HT1080 (cell line): ENCODE measurements around the gene SRBD1. TPM values are rescaled to one million over a fixed set of nuclear protein-coding genes. Genes with fewer than 3 reads are reported as not detected.

ENCODE experiments used
- DNase-seq: peaks from one replicate; pipeline ENCODE4 v3.0.0-alpha.2; 2015; ENCODE audit warnings: low read depth
- total RNA-seq: library from RNA; depleted of rRNA; stranded (reverse); fragments of >200 nt; shearing (Covaris generic); gene quantifications from 2 replicates; pipeline ENCODE4 v1.2.3, GENCODE V29; 2014

SRBD1 gene
- total RNA-seq, 1 experiment from 2014 or later: 19.0 TPM

DNA sequence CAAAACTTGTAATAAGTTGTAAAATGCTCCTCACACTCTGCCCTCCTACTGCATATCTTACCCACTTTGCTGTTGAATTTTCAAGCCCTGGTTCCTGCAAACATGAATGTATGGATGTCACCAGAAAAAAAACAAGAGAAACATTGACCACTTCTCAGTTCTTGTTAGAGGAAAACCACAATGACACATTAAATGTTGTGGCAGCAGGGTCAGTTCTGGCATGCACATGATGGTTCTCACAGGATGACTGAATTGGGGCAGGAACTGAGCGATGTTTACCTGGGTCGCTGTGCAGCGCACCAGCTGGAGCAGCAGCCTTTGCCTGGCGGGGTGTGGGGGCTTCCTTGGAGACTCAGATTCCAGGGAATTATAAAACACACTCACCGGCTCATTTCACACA, 26.4 kb upstream of the SRBD1 start:
- DNase-seq: peak; percentile 91

DNA sequence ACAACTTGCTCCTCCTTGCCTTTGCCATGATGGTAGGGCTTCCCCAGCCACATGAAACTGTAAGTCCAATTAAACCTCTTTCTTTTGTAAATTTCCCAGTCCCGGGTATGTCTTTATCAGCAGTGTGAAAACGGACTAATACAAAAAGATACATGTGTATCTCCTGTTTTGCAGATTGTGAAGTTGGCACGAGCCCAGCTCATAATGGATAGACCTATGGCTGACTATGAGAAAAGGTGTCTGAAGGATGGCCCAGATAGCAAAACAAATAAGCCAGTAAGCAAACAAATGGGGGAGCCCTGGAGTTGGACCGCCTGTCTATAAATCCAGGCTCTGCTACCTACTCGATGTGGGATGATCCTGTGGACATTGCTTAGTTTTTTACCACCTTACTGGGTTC, 24.9 kb upstream of the SRBD1 start:
- DNase-seq: no peak

DNA sequence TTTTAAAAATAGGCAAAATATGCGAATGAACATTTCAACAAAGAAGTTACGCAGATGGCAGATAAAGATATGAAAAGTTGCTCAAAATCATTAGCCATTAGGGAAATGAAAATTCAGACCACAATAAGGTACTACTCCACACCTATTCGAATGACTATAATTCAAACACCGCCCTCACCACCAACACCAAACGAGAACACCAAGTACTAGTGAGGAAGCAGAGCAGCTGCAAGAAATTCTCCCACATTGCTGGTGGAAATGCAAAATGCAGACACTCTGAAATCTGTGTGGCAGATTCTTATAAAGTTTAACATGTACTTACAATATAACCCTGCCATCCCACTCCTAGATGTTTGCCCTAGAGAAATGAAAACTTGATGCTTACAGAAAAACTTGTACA, 23.2 kb upstream of the SRBD1 start:
- DNase-seq: no peak

DNA sequence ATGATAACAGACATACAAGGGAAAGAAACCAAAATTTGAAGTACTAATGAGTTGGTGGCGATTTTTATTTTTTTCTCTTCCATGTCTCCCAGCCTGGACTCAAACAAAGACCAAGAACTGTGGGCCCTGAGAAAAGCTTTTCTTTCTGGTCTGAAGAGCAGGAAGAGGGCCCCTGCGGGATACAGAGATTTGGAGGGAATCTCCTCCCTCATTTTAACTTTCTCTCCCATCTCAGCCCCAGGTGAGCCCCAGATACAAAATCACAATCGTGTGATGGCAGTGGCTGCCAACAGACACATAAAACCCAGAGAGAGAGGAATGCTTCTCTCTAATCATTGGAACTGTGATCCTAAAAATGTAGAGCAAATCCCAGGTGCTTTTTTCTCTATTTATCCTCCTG, 20.9 kb upstream of the SRBD1 start:
- no peak for DNase-seq

DNA sequence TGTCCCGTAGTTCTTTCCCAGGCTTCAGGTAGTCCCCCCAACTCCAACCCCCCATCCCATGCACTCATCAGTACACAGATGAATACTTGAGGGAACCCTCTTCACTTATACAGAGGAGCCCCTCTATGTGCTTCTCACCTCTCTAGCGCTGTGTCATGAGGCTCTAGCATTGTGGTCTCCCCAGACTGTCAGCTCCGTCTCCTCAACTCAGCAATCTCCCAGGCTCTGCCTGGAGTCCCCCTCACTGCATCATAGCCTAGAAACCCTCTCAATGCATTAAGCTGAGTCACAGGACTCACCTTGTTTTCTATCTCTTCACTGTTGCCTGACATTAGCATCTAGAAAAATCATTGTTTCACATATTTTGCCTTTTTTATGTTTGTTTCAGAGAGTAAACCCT, 20.3 kb upstream of the SRBD1 start:
- no peak for DNase-seq

DNA sequence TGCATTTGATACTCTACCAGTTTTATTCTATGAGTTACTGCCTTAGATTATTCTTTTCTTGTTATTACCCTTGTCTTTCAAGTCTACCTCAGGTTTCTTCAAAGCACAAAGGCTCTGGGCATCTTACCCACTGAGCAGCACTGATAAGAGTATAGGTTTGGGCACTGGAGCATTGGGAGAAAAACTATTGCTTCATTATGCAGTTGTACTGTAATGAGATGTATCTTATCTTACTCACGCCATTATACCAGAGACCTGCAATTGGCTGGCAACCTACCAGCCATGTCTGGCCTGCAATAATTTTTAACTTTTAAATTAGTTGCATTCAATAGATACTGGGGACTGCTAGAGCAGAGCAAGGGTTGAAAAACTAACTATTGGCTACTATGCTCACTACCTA, 18.9 kb upstream of the SRBD1 start:
- DNase-seq: no peak

DNA sequence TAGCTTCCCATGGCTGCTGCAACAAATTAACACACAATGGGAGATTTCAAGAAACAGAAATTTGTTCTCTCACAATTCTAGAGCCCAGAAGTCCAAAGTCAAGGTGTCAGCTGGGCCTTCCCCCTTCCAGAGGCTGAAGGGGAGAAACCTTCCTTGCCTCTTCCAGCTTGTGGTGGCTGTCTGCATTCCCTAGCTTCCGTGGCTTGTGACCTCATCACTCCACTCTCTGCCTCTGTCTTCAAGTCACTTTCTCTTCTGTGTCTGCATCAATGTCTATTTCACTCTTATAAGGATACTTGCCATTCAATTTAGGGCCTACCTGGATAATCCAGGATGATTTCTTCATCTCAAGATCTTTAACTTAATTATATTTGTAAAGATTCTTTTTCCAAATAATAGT, 16.8 kb upstream of the SRBD1 start:
- peak; percentile 47 for DNase-seq

DNA sequence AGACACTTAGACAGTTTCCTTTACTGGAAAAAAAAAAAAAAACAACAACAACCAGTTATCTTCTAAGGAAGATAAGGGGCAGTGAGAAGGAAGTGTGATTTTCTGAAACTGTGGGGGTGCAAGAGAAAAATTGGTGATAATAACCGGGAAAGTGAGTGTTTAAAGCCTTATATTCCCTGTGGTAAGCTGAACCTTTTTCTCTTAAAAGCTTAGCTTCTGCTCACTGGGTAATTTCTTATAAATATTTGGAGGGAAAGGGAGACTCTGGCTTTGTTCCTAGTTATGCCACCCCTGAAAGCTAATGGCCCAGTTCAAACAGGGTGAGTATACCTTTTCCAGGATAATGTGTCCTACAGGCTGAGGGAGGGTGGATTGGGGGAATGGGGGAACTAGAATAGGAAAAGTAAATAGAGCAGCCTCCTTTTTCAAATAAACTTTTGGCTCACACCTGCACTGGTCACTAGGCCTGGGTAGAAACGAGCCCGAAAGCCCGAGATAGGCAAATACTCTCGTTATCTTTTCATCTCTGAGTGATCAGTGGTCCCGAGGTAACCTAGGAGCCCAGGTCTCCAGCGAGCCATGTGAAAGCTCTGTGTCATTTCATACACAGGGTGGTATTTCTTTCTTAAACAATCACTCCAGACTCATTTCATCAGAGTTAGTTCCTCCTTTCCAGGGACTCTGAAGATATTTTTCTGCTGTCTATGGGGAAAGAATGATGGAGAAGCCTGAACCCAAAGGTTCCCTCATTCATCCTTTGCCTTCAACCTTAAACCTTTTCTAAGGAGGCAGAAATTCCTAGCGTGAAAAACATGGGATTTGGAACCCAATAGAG, 15.5 kb upstream of the SRBD1 start:
- DNase-seq: no peak

DNA sequence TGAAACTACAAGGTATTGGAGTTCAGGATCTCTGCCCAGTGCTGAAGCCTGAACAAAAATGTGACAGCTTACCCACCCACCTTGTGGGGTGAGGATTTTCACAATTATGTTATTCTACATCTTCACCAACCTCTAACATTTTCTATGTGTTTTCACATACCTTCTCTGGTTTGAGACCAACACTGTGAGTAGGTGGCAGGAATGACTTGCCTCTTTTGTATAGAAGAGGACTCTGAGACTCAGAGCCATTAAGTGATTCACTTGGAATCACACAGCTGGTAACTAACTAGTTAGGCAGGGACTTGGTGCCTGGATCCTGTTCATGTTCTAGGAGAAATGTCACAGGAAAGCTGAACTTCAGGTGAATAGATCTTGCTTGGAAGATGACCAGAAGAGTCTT, 14.8 kb upstream of the SRBD1 start:
- no peak for DNase-seq

DNA sequence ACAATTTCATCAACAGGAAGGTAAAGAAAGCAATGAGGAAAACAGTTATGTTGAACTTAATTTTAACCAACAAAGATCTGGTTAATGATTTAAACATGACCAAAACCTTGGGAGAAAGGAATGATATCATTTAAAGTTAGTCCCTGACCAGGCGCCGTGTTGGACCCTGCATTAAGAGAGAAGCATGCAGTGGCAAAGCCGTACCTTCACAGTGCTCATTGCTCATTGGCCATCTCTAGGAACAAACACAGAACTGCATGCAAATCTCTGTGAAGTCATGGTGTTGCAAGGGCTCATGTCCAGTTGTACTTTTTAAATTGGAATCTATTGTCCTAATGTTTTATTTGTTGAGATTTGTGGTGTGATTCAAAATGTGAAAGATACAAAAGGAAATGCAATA, 12.0 kb upstream of the SRBD1 start:
- no peak for DNase-seq

DNA sequence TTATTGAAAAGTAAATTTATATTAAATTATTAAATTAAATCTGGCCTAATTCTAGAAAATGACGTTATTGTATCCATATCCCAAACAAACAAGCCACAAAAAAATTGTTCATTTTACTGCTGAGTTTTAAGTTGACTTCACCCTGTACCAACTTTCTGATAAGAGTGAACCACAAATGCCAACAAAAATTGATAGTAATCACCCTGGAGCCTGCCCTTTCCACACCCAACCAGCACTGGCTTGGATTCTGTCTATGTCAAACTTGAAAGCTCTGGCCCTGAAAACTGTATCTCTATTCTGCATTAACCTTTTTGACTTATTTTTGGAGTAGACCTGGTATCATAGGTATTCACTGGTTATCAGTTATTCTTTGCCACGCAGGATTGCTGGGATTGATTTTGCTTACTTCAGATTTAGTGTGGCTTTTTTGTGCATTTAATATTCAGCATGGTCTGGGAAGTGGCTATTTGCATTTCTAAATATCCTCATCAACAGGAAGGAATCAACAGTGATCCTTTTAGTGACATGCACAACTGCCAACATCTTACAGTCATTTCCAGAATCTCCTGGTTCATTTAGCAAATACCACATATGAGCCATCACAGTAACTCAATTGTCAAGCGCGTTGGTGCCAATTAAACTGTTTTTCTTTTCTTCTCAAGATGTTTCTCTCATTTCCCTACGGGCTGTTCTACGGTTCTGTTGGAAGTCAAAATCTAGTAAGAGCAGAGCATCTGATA, 11.4 kb upstream of the SRBD1 start:
- no peak for DNase-seq

DNA sequence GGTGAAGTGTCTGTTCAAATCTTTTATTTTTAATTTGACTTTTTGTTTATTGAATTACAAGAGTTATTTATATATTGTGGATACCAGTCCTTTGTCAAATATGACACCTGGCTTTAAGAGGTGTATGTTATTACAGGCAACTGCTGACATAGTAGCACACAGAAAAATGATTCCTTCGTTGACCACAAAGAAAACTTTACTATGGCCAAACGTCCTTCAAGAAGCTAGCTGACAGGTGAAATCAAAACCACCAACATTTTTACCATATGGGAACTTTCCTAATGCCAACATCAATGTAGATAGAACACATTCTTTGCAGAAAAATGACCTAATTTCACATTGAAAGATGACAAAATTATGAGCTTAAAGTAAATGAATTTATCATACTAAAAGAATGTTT, 6.4 kb upstream of the SRBD1 start:
- no peak for DNase-seq

DNA sequence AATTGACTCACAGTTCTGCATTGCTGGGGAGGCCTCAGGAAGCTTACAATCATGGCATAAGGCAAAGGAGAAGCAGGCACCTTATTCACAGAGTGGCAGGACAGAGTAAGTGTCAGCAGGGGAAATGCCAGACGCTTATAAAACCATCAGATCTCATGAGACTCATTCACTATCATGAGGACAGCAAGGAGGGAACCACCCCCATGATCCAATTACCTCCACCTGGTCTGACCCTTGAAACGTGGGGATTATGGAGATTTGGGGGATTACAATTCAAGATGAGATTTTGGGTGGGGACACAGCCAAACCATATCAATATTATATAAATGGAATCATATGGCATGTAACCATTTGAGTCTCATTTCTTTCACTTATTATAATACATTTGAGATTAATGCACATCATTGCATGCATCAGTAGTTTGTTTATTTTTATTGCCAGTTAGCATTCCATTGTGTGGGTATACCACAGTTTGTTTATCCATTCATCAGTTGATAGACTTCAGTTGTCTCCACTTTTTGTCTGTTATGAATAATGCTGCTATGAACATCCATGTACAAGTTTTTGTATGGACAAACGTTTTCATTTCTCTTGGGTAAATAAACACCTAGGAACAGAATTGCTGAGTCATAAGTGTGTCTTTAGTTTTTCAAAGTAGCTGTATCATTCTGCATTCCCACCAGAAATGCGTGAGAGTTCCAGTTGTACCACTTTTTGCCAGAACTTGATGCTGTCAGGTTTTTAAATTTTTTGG, 5.8 kb upstream of the SRBD1 start:
- DNase-seq: peak; percentile 22

DNA sequence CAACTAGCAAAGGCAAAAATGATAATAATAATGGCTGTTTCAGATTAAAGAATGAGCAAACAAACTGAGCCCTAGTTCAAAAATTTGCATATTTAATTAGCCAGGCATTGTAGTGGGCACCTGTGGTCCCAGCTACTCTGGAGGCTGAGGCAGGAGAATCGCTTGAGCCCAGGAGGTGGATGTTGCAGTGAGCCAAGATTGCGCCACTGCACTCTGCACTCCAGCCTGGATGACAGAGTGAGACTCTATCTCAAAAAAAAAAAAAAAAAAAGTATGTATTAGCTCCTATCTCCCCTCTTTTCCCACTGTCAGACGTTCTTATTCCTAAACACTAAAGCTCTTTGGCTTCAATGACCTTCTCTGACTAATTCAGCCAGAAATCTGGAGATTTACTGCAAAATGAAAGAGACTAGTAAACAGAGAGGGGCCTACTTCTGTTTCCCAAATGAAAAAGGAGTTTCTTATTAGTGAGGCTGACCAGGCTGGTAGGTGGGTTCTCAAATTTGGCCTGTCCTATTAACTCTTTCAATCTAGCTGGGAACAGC, 3.9 kb upstream of the SRBD1 start:
- DNase-seq: no peak

DNA sequence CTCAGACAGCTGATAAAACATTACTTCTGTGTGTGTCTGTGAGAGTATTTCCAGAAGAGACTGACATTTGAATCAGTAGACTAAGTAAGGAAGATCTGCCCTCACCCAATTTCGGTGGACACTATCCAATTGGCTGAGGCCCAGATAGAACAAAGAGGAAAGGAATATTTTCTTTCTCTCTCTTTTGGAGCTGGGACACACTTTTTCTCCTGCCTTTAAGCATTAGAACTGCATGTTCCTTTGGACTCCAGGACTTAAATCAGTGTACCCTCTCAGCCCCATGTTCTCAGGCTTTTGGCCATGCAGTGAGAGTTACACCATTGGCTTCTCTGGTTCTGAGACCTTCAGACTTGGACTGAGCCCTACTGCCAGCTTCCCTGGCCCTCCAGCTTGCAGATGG, 3.3 kb upstream of the SRBD1 start:
- DNase-seq: no peak

DNA sequence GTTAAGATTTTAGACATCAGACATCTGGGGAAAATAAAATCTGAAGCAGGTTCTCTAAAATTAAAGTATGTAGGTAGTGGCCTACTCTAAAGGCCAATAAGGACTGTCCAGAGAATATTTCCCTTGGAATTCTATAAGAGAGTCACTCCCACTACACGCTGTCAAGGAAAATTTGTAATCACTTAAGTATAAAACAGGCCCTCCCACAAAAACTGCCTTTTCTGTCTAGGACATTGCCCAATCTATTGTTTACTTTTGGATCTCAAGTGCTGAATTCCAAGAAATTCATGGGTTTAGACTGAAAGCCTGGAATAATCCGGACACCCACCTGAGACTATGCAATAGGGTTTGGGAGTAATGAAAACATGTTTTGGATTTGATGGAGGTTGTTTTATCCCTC, 1.7 kb upstream of the SRBD1 start:
- no peak for DNase-seq

DNA sequence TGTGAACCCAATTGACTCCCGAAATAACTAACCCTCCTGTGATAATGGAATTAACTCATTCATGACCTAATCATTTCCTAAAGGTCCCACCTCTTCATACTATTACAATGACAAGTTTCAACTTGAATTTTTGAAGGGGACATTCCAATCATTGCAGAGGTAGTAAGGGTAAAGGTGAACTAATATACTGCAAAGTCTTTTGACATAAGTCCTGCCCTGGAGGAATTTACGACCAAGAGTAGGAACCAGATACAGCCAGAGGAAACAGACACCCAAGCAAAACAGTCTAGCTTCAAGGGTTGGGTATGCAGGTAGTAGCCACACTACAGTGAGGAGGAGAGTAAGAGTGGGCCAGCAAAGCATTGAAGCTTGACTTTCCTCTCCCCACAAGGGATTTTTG, 1.2 kb upstream of the SRBD1 start:
- DNase-seq: no peak

DNA sequence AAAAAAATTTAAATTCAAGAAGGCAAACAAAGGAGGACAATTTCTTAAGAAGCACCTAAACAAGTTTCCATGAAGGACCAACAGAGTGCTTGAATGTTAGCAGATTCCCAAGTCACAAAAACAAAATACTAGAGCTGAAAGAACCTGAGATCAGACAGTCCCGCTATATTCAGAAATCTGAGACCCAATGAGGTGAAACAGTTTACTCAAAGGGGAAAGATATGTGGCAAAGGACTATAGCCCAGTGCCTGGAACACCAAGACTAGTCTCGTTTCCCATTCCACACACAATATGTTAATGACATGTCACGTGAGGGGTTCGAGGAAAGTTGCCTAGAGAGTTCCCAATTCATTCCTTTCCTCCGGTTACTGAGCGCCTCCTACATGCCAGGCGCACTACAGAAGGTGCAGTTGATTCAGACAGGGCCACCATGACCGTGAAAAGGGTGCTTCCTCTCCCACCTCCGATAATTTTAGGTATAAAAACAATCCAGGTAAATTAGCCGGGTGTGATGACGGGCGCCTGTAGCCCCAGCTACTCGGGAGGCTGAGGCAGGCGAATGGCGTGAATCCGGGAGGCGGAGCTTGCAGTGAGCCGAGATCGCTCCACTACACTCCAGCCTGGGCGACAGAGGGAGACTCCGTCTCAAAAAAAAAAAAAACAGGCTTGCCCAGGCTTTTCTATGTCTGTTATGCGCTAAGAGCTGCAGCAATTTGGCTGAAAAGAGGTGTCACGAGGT, 617 bp downstream of the SRBD1 start:
- DNase-seq: peak; percentile 80

DNA sequence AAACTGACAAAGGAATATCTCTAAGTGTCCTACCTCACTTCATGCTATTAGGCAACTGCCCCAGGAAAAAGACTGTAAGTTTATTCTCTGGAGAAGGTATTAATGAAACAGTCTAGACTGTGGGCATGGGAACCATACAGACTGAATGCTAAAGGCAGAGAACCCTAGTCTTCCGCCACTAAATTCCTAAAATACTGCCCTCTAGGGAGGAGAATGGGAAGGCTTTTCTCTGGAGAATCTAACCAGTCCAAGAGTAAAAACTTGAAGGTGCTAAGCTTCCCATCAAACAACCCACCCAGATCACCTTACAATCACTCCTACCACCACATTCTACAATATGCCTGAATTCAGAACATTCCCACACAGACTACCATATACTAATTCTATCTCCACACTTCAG, 3.4 kb downstream of the SRBD1 start:
- peak; percentile 25 for DNase-seq

DNA sequence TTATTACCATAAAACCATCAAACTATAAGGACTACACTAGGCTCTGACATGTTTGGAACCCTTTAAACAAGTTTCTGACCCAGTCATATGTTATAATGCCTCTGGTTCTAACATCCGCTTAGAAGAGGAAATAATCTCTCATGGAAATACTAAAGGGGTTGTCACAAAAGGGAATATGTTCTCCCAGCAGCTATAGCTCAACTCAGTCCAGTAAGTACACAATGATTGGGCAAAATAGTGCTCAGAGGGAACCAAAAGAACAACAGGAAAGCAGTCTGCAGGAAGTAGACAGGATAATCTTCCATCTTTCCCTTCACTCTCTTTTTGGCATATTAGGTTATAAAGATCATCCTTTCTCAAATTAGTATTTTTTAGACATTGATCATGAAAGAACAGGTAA, 4.3 kb downstream of the SRBD1 start:
- DNase-seq: no peak

DNA sequence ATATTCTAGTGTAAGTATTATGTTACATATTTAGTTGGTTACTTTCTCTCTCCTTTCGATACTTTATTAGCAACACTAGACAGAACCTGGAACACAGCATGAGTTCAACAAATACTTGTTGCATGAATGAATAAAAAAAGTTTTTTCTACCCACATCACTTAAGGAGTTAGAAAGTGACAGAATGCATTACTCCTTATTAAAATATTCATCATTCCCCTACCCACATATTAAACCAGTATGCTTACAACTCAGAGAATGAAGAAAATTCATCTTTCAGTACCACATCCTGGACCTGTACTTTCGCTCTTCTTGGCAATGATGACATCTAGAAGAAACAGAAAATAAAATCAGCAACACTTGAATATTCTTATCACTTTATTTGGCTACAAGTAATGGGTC, 6.0 kb downstream of the SRBD1 start:
- DNase-seq: no peak
